IPS DF 4.7 (cell line): ENCODE measurements around the gene AADACL3.
"Not testable (repeated sequence)": the region's sequence is repeated elsewhere in the genome, so short reads cannot be mapped to it uniquely, and the experiment has no call there.

Experiments used
- DNase-seq: peaks from one replicate; pipeline ENCODE4 v3.0.0-alpha.2; 2013; ENCODE audit warnings: low spot score; ENCODE audit errors: extremely low read depth

The AADACL3 gene

DNA sequence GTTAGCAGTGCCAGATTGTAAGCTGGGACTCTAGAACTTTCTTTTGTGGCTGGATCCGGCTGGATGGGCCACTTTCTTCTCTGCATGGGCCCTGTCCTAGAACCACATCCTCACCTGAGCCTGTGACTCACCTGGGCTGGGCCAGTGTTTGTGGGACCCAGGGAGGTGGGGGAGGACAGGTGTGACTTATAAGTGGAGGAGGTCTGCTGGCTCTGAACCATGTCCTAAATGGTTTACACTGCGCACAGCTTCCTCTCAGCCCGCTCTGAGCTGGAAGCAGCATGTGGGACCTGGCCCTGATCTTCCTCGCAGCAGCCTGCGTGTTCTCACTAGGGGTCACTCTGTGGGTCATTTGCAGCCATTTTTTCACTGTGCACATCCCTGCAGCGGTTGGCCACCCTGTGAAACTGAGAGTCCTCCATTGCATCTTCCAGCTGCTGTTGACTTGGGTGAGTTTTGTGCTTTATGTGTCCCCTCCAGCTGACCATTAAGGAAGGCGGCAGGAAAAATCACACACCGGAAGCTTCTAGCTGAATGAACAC is at the start of gene AADACL3:
AADACL3 (plus strand) TSS at position 215 of the 542 bp plus-strand sequence; CDS start at position 282, 67 bp downstream.
- DNase-seq, result no peak

DNA sequence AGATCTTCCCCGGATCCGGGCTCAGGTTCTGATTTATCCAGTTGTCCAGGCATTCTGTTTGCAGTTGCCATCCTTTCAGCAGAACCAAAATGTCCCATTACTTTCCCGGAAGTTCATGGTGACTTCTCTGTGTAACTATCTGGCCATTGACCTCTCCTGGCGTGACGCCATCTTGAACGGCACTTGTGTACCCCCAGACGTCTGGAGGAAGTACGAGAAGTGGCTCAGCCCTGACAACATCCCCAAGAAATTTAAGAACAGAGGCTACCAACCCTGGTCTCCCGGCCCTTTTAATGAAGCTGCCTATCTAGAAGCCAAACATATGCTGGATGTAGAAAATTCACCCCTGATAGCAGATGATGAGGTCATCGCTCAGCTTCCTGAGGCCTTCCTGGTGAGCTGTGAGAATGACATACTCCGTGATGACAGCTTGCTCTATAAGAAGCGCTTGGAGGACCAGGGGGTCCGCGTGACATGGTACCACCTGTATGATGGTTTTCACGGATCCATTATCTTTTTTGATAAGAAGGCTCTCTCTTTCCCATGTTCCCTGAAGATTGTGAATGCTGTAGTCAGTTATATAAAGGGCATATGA is 49.7 kb upstream of the AADACL3 start:
- no peak for DNase-seq

DNA sequence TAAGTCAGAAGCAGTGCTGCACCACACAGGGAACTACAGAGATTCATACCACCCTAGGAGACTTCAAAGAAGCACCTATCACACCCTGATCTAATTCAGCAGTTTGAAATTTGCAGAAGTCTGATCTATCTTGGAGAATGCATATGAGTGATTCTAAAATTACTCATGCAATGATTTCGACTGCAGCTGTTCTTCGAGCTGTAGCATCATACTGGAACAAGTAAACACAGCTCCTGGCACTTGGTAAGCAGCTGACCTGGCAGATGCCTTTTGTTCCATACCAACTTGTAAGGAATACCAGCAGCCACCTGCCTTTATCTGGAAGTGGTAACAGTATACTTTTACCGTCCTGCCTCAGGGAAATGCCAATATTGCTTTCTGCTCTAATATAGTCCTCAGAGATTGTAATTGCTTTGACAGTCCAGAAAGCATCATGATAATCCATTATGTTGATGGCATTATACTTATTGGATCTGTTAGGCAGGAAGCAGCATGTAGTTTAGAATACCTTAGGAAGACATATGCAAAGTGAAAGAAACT is 46.3 kb upstream of the AADACL3 start:
- no peak for DNase-seq

DNA sequence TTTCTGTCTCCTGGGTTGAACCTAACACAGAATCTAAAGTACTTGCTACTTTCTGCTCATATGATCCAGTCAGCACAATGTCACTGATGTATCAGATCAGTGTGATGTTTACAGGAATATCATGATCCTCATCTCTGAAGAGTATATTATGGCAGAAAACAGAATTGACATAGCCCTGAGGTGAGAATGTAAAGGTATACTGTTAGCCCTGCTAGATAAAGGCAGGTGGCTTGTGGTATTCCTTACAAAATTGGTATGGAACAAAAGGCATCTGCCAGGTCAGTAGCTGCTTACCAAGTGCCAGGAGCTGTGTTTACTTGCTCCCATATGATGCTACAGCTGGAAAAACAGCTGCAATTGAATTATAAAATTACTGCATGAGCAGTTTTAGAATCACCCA is 41.6 kb upstream of the AADACL3 start:
- DNase-seq, result no peak

- not testable (repeated sequence) for DNase-seq
Measured at GRCh38 chr1:12676122-12676521, 39.8 kb upstream of the AADACL3 start.

DNA sequence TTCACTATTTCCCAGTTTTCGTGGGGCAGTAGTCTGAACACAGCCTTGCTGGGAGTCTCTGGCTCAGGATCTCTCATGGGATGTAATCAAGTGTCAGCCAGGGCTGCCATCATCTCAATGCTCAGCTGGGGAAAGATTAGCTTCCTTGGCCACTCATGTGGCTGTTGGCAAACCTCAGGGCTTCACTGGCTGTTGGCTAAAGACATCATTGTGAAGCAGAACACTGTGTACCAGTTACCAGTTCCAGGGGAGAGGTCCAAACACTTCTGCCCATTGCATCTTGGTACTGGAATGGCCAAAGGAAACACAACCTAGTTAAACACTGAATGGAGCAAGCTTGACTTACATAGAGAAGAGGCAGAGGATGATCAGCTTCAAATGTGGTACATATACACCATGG is 38.3 kb upstream of the AADACL3 start:
- DNase-seq, result no peak

GRCh38 chr1:12678350-12678749 is 37.6 kb upstream of the AADACL3 start:
- DNase-seq, result no peak

- no peak for DNase-seq
Measured at GRCh38 chr1:12678820-12679219, 37.1 kb upstream of the AADACL3 start.

DNA sequence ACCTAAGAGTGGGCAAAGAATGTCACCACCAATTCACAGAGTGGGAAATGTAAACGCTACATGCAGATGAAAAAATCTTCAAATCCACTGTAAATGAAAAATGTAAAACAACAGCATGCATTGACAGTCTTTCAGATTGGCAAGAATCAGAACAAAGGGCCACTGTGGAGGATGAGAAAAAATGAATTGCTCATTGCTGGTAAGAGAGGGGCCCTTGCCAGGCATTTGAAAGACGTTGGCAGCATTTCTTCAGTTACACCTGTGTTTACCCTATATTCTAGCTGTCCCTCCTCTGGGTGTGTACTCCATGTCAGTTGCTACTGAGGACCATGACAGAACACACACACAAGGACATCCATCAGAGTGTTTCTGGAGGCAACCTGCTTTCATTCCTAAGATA is 25.8 kb upstream of the AADACL3 start:
- no peak for DNase-seq

- DNase-seq, result no peak
Measured at GRCh38 chr1:12692967-12693782, 22.7 kb upstream of the AADACL3 start.

DNA sequence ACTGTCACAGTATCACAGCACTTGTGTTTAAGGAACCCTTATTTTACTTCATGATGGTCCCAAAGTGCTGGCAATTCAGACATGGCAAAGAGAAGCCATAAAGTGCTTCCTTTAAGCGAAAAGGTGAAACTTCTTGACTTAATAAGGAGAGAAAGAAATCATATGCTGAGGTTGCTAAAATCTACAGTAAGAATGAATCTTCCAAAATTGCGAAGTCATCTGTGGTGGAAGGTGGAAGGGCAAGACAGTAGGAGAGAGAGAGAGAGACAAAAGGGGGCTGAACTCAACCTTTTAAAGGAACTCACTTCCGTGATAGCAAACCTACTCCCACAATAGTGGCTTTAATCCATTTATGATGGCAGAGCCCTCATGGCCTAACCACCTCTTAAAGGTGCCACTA is 19.3 kb upstream of the AADACL3 start:
- no peak for DNase-seq

DNA sequence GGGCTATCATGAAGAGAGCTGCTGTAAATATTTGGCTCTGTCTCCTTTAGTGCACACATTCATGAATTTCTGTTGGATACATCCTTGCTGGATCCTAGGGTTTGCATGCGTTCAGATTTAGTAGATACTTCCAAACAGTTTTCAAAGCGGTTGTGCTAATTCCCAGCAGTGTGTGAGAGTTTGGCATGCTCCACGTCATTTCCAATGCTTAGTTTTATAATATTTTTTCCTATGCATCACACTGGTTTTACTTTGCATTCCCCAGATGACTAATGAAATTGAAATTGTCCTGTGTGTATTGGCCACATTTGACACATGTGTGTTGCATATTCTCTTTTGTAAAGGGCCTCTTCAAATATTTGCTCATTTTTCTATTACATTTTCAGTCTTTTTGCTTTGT is 18.5 kb upstream of the AADACL3 start:
- no peak for DNase-seq

- no peak for DNase-seq
Measured at GRCh38 chr1:12703821-12704451, 12.0 kb upstream of the AADACL3 start.

- DNase-seq, result no peak
Measured at GRCh38 chr1:12706061-12706460, 9.8 kb upstream of the AADACL3 start.

DNA sequence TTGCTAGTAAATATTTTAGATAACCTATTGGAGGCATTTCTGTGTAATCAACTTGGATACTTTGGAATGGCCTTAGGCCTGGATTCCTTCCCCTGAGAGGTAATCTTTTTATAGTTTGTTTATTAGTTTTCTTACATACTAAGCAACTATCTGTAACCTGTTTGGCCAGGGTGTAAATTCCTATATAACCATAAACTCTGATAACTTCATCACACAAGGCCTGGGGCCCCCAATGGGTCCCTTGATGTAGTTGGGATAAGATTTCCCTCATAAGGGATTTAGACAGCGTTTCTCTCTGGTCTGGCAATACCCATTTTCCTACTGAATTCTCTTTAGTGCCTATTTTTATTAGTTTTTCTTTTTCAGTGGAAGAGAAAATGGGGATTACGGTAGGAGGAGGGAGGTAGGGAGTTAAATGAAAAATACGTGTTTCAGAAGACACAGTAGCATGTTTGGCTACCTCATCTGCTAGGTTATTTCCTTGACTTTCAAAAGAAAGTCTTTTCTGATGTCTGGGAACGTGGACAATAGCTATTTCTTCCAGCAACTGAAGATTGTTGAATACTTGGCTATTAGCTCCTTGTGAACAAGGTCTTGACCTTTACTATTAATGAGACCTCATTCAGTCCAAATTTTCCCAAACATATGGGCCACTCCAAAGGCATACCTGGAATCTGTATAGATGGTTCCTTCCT is 7.4 kb upstream of the AADACL3 start:
- DNase-seq, result no peak

- DNase-seq, result no peak
Measured at GRCh38 chr1:12709091-12709491, 6.8 kb upstream of the AADACL3 start.

DNA sequence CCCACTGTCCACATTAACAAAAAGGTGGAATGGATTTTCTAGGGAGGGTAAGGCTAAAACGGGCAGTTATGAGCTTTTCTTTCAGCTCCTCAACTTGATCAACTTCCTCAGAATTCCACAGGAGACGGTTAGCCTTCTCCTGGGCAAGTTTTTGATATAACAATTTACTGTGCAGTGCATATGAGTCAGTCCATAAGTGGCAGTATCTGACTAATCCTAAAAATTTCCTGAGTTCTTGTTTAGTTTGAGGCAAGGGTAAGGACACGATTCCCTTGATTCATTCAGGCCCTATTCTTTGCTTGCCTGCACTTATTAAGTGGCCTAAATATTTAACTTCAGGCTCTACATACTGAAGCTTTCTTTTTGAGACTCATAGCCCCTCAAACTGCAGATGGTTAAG is 6.2 kb upstream of the AADACL3 start:
- DNase-seq, result no peak

- DNase-seq, result no peak
Measured at GRCh38 chr1:12711536-12711935, 4.4 kb upstream of the AADACL3 start.

- no peak for DNase-seq
Measured at GRCh38 chr1:12712076-12712475, 3.8 kb upstream of the AADACL3 start.

DNA sequence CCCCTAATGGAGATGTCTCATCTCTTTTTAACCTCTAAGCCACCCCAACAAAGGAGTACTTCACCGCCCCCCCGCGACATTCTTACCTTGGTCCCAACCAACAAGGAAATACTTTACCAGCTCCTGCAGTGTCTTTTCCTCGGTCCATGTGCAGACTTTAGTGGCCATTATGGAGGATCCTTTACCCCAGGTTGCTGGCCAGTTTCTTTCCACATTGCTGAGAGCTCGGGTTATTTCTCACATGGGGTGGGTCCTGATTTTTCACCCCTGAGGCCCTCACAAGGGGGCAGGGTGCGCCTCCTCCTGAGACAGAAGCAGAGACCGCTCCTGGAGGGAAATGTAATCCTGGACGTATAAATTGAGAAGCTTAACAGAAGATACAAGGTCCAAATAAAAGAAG is 3.0 kb upstream of the AADACL3 start:
- no peak for DNase-seq

DNA sequence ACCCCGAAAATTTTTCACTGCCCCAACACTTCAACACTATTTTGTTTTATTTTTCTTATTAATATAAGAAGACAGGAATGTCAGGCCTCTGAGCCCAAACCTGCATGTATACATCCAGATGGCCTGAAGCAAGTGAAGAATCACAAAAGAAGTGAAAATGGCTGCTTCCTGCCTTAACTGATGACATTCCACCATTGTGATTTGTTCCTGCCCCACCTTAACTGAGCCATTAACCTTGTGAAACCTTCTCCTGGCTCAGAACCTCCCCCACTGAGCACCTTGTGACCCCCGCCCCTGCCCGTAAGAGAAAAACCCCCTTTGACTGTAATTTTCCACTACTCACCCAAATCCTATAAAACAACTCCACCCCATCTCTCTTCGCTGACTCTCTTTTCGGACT is 2.3 kb upstream of the AADACL3 start:
- not testable (repeated sequence) for DNase-seq
